DND-41 (cell line): ENCODE data around the gene MIA.
A peak's percentile ranks its signal among the peaks of the same experiment; 100 is the strongest.
"Not testable (repeated sequence)": the region's sequence is repeated elsewhere in the genome, so short reads cannot be mapped to it uniquely, and the experiment has no call there.

Experiments
- ATAC-seq: fragments of 200-7000 bp; cut with Tn5 transposase; 3 replicates; pipeline ENCODE4 v1.9.1; 2021; ENCODE audit warnings: low read depth; ENCODE audit not compliant: insufficient read depth
- DNase-seq: peaks from one replicate; pipeline ENCODE4 v3.0.0-alpha.2; 2020
- H2AFZ ChIP-seq: 2 replicates; pipeline ENCODE4 v1.6.0; 2012; ENCODE audit warnings: low read depth, low read length
- H3K27ac ChIP-seq: 2 replicates; pipeline ENCODE4 v1.5.1; 2012; ENCODE audit warnings: low read length, inconsistent platforms
- H3K27me3 ChIP-seq: fragments of 200-600 bp; sonication (generic); 2 replicates; pipeline ENCODE4 v1.6.0; 2012; ENCODE audit warnings: low read length, mild to moderate bottlenecking, inconsistent platforms; ENCODE audit not compliant: insufficient read depth, poor library complexity
- H3K36me3 ChIP-seq: 2 replicates; pipeline ENCODE4 v1.5.1; 2012; ENCODE audit warnings: low read length, inconsistent platforms; ENCODE audit not compliant: insufficient read depth
- H3K4me1 ChIP-seq: 2 replicates; pipeline ENCODE4 v1.5.1; 2012; ENCODE audit warnings: mild to moderate bottlenecking, low read length; ENCODE audit not compliant: insufficient read depth
- H3K4me2 ChIP-seq: 2 replicates; pipeline ENCODE4 v1.6.0; 2012; ENCODE audit warnings: mild to moderate bottlenecking, moderate library complexity, low read length, inconsistent platforms; ENCODE audit not compliant: insufficient read depth
- H3K4me3 ChIP-seq, 2 experiments: fragments of 200-600 bp in 1 of 2; shearing (Covaris generic) in 1 of 2; 2 replicates each; pipeline ENCODE4 v1.5.1; 2012 to 2016; ENCODE audit warnings: inconsistent platforms in 2 of 2, low read length in 2 of 2, mild to moderate bottlenecking in 2 of 2, low read depth in 1 of 2, moderate library complexity in 1 of 2
- H3K79me2 ChIP-seq: 2 replicates; pipeline ENCODE4 v1.6.0; 2012; ENCODE audit warnings: low read length, inconsistent platforms; ENCODE audit not compliant: insufficient read depth
- H3K9ac ChIP-seq: 2 replicates; pipeline ENCODE4 v1.6.0; 2012; ENCODE audit warnings: low read depth, mild to moderate bottlenecking, inconsistent platforms, low read length, moderate library complexity
- H3K9me3 ChIP-seq: 2 replicates; pipeline ENCODE4 v1.5.1; 2012; ENCODE audit warnings: low read length, moderate library complexity, mild to moderate bottlenecking, inconsistent platforms; ENCODE audit not compliant: insufficient read depth, severe bottlenecking
- H4K20me1 ChIP-seq: 2 replicates; pipeline ENCODE4 v1.6.0; 2012; ENCODE audit warnings: low read length; ENCODE audit not compliant: insufficient read depth
- CTCF ChIP-seq: IDR thresholded peaks from 2 replicates; pipeline ENCODE4 v1.5.1; 2012; ENCODE audit warnings: borderline replicate concordance, low read length, moderate library complexity, mild to moderate bottlenecking; ENCODE audit not compliant: poor library complexity, severe bottlenecking; ENCODE audit errors: extremely low read depth
- EZH2 ChIP-seq: IDR thresholded peaks from 3 replicates; pipeline ENCODE4 v1.6.1; 2012; ENCODE audit warnings: borderline replicate concordance, low read depth, mild to moderate bottlenecking, moderate library complexity, low read length, inconsistent platforms; ENCODE audit not compliant: severe bottlenecking

The MIA gene

GRCh38 chr19:40811478-40812341, 36.4 kb downstream of the MIA start:
- Histone ChIP-seq H3K4me2 (no peak overlapping the region), H3K36me3 (peaks cover 35% of the 10 kb centered on the region), H3K9me3 (no peaks in the 10 kb centered on the region), H2AFZ (no peak overlapping the region), H3K9ac (no peak overlapping the region), H3K4me1 (no peaks in the 10 kb centered on the region), H3K79me2 (peaks cover 18% of the 10 kb centered on the region), H3K27ac (no peak overlapping the region), H3K27me3 (no peaks in the 10 kb centered on the region), H4K20me1 (peaks cover 37% of the 10 kb centered on the region), H3K4me3 (no peak overlapping the region)
- TF ChIP-seq EZH2 (no peak), CTCF (no peak)
- ATAC-seq = no peak
- no peak for DNase-seq

- peaks cover 29% of the 10 kb centered on the region for H4K20me1 ChIP-seq
- not testable (repeated sequence) for ATAC-seq, DNase-seq, H3K9me3 ChIP-seq, H3K9ac ChIP-seq, H3K4me2 ChIP-seq, H3K27me3 ChIP-seq, H3K27ac ChIP-seq, H3K4me3 ChIP-seq, H3K4me1 ChIP-seq, H2AFZ ChIP-seq
- H3K36me3 ChIP-seq = peaks cover 26% of the 10 kb centered on the region
- peaks cover 12% of the 10 kb centered on the region; the same call in 1 of the 2 replicates for H3K79me2 ChIP-seq
Measured at GRCh38 chr19:40812571-40812970, 37.2 kb downstream of the MIA start.

- Histone ChIP-seq H3K4me3 (no peak overlapping the region), H3K27me3 (no peaks in the 10 kb centered on the region), H4K20me1 (peaks cover 22% of the 10 kb centered on the region), H3K79me2 (peaks cover 6% of the 10 kb centered on the region; the same call in 1 of the 2 replicates), H3K4me1 (no peaks in the 10 kb centered on the region), H3K9me3 (no peaks in the 10 kb centered on the region), H2AFZ (no peak overlapping the region), H3K9ac (no peak overlapping the region), H3K4me2 (no peak overlapping the region), H3K27ac (no peak overlapping the region), H3K36me3 (peaks cover 20% of the 10 kb centered on the region)
- TF ChIP-seq CTCF = no peak
- no peak for TF ChIP-seq EZH2
- peak; percentile 10; the same call in 1 of the 3 replicates for ATAC-seq
- DNase-seq = no peak
Measured at GRCh38 chr19:40813182-40813581, 37.9 kb downstream of the MIA start.

GRCh38 chr19:40815223-40815622, 39.9 kb downstream of the MIA start:
- no peak for DNase-seq
- H3K36me3 ChIP-seq = peaks cover under 1% of the 10 kb centered on the region; the same call in 1 of the 2 replicates
- peaks cover 4% of the 10 kb centered on the region for H3K4me1 ChIP-seq
- no peak for TF ChIP-seq EZH2
- no peak for TF ChIP-seq CTCF
- H3K4me2 ChIP-seq = no peak overlapping the region
- no peaks in the 10 kb centered on the region for H3K79me2 ChIP-seq
- H3K27ac ChIP-seq = no peak overlapping the region
- H4K20me1 ChIP-seq = peaks cover 6% of the 10 kb centered on the region
- no peaks in the 10 kb centered on the region for H3K9me3 ChIP-seq
- no peaks in the 10 kb centered on the region for H3K27me3 ChIP-seq
- no peak for ATAC-seq
- no peak overlapping the region for H2AFZ ChIP-seq
- no peak overlapping the region for H3K4me3 ChIP-seq
- no peak overlapping the region for H3K9ac ChIP-seq

GRCh38 chr19:40818480-40819399, 43.4 kb downstream of the MIA start:
- not testable (repeated sequence) for H3K4me2 ChIP-seq, DNase-seq, H3K27me3 ChIP-seq, H3K36me3 ChIP-seq, H3K27ac ChIP-seq, H3K9ac ChIP-seq, H3K9me3 ChIP-seq, H3K4me3 ChIP-seq, H4K20me1 ChIP-seq, H2AFZ ChIP-seq, H3K79me2 ChIP-seq, H3K4me1 ChIP-seq
- peak; percentile 52 for ATAC-seq
